Endothelial cell of umbilical vein (primary cell): Measurements from ENCODE around the gene NANOS1. TPM values are rescaled to one million over a fixed set of nuclear protein-coding genes. Genes with fewer than 3 reads are reported as not detected.

Experiments used
- BruUV-seq: library from RNA; stranded (reverse); fragments of 400-500 nt; replicated peaks from 2 replicates; lab custom pipeline; 2021; lab: Mats Ljungman, UMichigan
- CTCF ChIA-PET: fragments of 300-600, 350-600 bp; sonication (Branson Sonifier 250); formaldehyde crosslinking; loops from one replicate; lab custom pipeline; 2021; ENCODE audit warnings: antibody characterized with exemption, inconsistent platforms; lab: Charles Lee
- POLR2A ChIA-PET: fragments of 300-600, 350-600 bp; sonication (Branson Sonifier 250); formaldehyde crosslinking; loops from one replicate; lab custom pipeline; 2021; ENCODE audit warnings: antibody characterized with exemption, inconsistent platforms; lab: Charles Lee
- DNase-seq: peaks from one replicate; pipeline ENCODE4 v3.0.0-alpha.2; 2011; ENCODE audit warnings: low read depth, low spot score
- FAIRE-seq: peaks from 2 replicates; lab custom pipeline; 2011; peaks lifted over from hg19 to GRCh38; lab: Jason Lieb, UNC
- H2AFZ ChIP-seq: 2 replicates; pipeline ENCODE4 v1.6.0; 2012; ENCODE audit warnings: low read depth, low read length, control low read depth, inconsistent platforms
- H3K27ac ChIP-seq: 2 replicates; pipeline ENCODE4 v1.5.1; 2011; ENCODE audit warnings: low read depth, mild to moderate bottlenecking, control low read depth, low read length, moderate library complexity; ENCODE audit not compliant: insufficient read depth
- H3K27me3 ChIP-seq, 2 experiments: 2 replicates each; pipeline versions ENCODE4 v1.6.0 to v1.6.1; 2011; ENCODE audit warnings: low read length in 2 of 2, mixed read lengths in 1 of 2; ENCODE audit not compliant: control insufficient read depth in 2 of 2, insufficient read depth in 2 of 2
- H3K36me3 ChIP-seq, 2 experiments: 2 replicates in 1 of 2; 3 replicates in 1 of 2; pipeline ENCODE4 v1.5.1; 2011; ENCODE audit warnings: low read length in 2 of 2, mild to moderate bottlenecking in 1 of 2, moderate library complexity in 1 of 2; ENCODE audit not compliant: control insufficient read depth in 2 of 2, insufficient read depth in 2 of 2; ENCODE audit errors: extremely low read depth in 1 of 2
- H3K4me1 ChIP-seq: 3 replicates; pipeline ENCODE4 v1.5.1; 2011; ENCODE audit warnings: mild to moderate bottlenecking, low read length; ENCODE audit not compliant: control insufficient read depth, insufficient read depth; ENCODE audit errors: extremely low read depth
- H3K4me2 ChIP-seq: 2 replicates; pipeline ENCODE4 v1.6.1; 2011; ENCODE audit warnings: low read length, control low read depth, mixed read lengths; ENCODE audit not compliant: insufficient read depth
- H3K4me3 ChIP-seq, 3 experiments: fragments of 200-600 bp in 1 of 3; sonication (generic), shearing (Covaris generic) in 1 of 3; replicated peaks in 1 of 3; 2 replicates each; pipeline ENCODE4 v1.5.1; 2011 to 2016; ENCODE audit warnings: control low read depth in 3 of 3, low read length in 3 of 3, mild to moderate bottlenecking in 2 of 3, inconsistent platforms in 1 of 3, low read depth in 1 of 3, moderate library complexity in 1 of 3; ENCODE audit not compliant: insufficient read depth in 1 of 3
- H3K79me2 ChIP-seq: 2 replicates; pipeline ENCODE4 v1.6.0; 2012; ENCODE audit warnings: low read length, inconsistent platforms; ENCODE audit not compliant: control insufficient read depth, insufficient read depth
- H3K9ac ChIP-seq: replicated peaks from 2 replicates; pipeline ENCODE3; 2011; ENCODE audit warnings: low read length, control low read depth; ENCODE audit not compliant: insufficient read depth; ENCODE audit errors: extremely low read depth
- H3K9me1 ChIP-seq: replicated peaks from 3 replicates; pipeline ENCODE4 v1.6.0; 2011; ENCODE audit warnings: mild to moderate bottlenecking, low read length; ENCODE audit not compliant: control insufficient read depth, insufficient read depth; ENCODE audit errors: extremely low read depth
- H3K9me3 ChIP-seq: replicated peaks from 2 replicates; pipeline ENCODE4 v1.5.1; 2012; ENCODE audit warnings: low read length, inconsistent platforms; ENCODE audit not compliant: control insufficient read depth, insufficient read depth
- H4K20me1 ChIP-seq: replicated peaks from 2 replicates; pipeline ENCODE3; 2011; ENCODE audit warnings: mild to moderate bottlenecking, low read length; ENCODE audit not compliant: control insufficient read depth, insufficient read depth; ENCODE audit errors: extremely low read depth
- EZH2 ChIP-seq: IDR thresholded peaks from 2 replicates; pipeline ENCODE4 v1.6.1; 2012; ENCODE audit warnings: borderline replicate concordance, low read depth, mild to moderate bottlenecking, moderate library complexity, low read length, inconsistent platforms; ENCODE audit not compliant: severe bottlenecking
- FOS ChIP-seq: IDR thresholded peaks from 2 replicates; pipeline ENCODE4 v1.6.1; 2011; ENCODE audit warnings: mild to moderate bottlenecking, low read length, moderate library complexity, borderline replicate concordance; ENCODE audit not compliant: insufficient read depth
- GATA2 ChIP-seq: IDR thresholded peaks from 2 replicates; pipeline ENCODE4 v1.7.0; 2011; ENCODE audit warnings: low read depth, mild to moderate bottlenecking, moderate library complexity, mixed read lengths, low read length; ENCODE audit not compliant: insufficient read length, insufficient read depth
- JUN ChIP-seq: IDR thresholded peaks from 2 replicates; pipeline ENCODE4 v1.6.1; 2011; ENCODE audit warnings: borderline replicate concordance, low read depth; ENCODE audit not compliant: insufficient read length, insufficient read depth
- MYC ChIP-seq: IDR thresholded peaks from one replicate; pipeline ENCODE4 v1.6.1; 2011; ENCODE audit warnings: mild to moderate bottlenecking, low read depth, low read length
- POLR2A ChIP-seq: IDR thresholded peaks from 2 replicates; pipeline ENCODE4 v1.6.1; 2012; ENCODE audit warnings: low read depth, mild to moderate bottlenecking, control low read depth, low read length
- POLR2AphosphoS5 ChIP-seq: IDR thresholded peaks from 2 replicates; pipeline ENCODE4 v1.6.1; 2012; ENCODE audit warnings: low read depth, mild to moderate bottlenecking, control low read depth, low read length, moderate library complexity; ENCODE audit not compliant: insufficient read depth
- dilution Hi-C: fragments of 300-500 bp; cut with MboI; formaldehyde crosslinking; loops from one replicate; pipeline ENCODE4 v1.15.0; 2019; ENCODE audit warnings: low sequenced_read_pairs; ENCODE audit not compliant: extremely low pct_ligation_motif_present
- intact Hi-C: fragments of 100-400 bp; cut with micrococcal nuclease; formaldehyde crosslinking; loops from one replicate; pipeline ENCODE4 v1.10.0; 2022
- polyA plus RNA-seq, 4 experiments: library from polyadenylated mRNA; depleted of rRNA in 3 of 4; stranded (reverse) in 3 of 4; unstranded in 1 of 4; fragments of >200 nt; gene quantifications; 2 replicates each; pipeline versions ENCODE4 v1.2.1 to v1.2.3, GENCODE V29; 2011 to 2012; ENCODE audit warnings: missing spikeins in 1 of 4
- total RNA-seq: library from RNA; stranded (reverse); gene quantifications from 2 replicates; pipeline ENCODE4 v1.2.3, GENCODE V29; 2021
- TF ChIP-seq, protein P1 (sequence below), 2 donors: IDR thresholded peaks; 1 replicate in 1 of 2; 2 replicates in 1 of 2; pipeline ENCODE4 v1.5.1; 2011; ENCODE audit warnings: low read length in 2 of 2, mild to moderate bottlenecking in 2 of 2, moderate library complexity in 2 of 2, control low read depth in 1 of 2, inconsistent platforms in 1 of 2, low read depth in 1 of 2; ENCODE audit not compliant: insufficient read depth in 1 of 2; ENCODE audit errors: extremely low read depth in 1 of 2
- TF ChIP-seq, protein P2 (sequence below): IDR thresholded peaks from 2 replicates; pipeline ENCODE4 v1.6.1; 2011; ENCODE audit not compliant: insufficient read depth, insufficient read length

The NANOS1 gene
- total and polyA plus RNA-seq, 2 donors (not counting 3 experiments of a cell fraction or from before 2014, with no cell fraction given), result 0.29 to 0.40 TPM

DNA sequence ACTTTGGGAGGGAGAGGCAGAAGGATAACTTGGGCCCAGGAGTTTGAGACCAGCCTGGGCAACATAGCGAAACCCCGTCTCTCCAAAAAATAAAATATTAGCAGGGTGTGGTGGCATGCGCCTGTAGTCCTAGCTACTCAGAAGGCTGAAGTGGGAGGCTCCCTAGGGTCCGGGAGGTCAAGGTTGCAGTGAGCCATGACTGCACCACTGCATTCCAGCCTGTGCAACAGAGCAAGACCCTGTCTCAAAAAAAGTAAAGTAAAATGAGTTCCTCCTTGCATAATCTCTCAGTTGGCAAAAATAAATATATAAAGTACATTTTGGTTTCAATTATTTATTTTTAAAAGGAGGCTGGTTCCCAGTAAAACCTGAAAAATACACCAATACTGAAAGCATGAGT is 11.8 kb downstream of the NANOS1 start:
- BruUV-seq, result no TSS peak
- H2AFZ ChIP-seq, result no peak overlapping the region
- no peaks in the 10 kb centered on the region for H3K9me1 ChIP-seq
- H3K27me3 ChIP-seq, result no peaks in the 10 kb centered on the region
- H3K4me2 ChIP-seq, result no peak overlapping the region
- dilution Hi-C loops (no loop called here), intact Hi-C loops (no loop called here)
- FAIRE-seq (no peak), DNase-seq (no peak)
- no peak overlapping the region for H3K27ac ChIP-seq
- no peak overlapping the region for H3K9ac ChIP-seq
- ChIA-PET CTCF (no interaction called here), POLR2A (no interaction called here)
- peaks cover 3% of the 10 kb centered on the region for H4K20me1 ChIP-seq
- H3K79me2 ChIP-seq, result peaks cover 68% of the 10 kb centered on the region
- peaks cover 39 to 43% of the 10 kb centered on the region in 2 experiments for H3K36me3 ChIP-seq
- no peaks in the 10 kb centered on the region for H3K9me3 ChIP-seq
- H3K4me1 ChIP-seq, result no peaks in the 10 kb centered on the region
- H3K4me3 ChIP-seq, result no peak overlapping the region
- TF ChIP-seq MYC (no peak), EZH2 (no peak), POLR2A (no peak), POLR2AphosphoS5 (no peak), JUN (no peak), GATA2 (no peak), FOS (no peak)
- TF ChIP-seq, protein P1, sequence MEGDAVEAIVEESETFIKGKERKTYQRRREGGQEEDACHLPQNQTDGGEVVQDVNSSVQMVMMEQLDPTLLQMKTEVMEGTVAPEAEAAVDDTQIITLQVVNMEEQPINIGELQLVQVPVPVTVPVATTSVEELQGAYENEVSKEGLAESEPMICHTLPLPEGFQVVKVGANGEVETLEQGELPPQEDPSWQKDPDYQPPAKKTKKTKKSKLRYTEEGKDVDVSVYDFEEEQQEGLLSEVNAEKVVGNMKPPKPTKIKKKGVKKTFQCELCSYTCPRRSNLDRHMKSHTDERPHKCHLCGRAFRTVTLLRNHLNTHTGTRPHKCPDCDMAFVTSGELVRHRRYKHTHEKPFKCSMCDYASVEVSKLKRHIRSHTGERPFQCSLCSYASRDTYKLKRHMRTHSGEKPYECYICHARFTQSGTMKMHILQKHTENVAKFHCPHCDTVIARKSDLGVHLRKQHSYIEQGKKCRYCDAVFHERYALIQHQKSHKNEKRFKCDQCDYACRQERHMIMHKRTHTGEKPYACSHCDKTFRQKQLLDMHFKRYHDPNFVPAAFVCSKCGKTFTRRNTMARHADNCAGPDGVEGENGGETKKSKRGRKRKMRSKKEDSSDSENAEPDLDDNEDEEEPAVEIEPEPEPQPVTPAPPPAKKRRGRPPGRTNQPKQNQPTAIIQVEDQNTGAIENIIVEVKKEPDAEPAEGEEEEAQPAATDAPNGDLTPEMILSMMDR (IDR thresholded peaks at IDR 0.05; ENCODE audit: extremely low read depth in 1 of 2, insufficient read depth in 1 of 2, low read depth in 1 of 2, low read length in 2 of 2), result no peak
- TF ChIP-seq, protein P2, sequence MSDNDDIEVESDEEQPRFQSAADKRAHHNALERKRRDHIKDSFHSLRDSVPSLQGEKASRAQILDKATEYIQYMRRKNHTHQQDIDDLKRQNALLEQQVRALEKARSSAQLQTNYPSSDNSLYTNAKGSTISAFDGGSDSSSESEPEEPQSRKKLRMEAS, result no peak
